Brain microvascular endothelial cell (primary cell): ENCODE data around the gene PADI2.
"Not testable (repeated sequence)": the region's sequence is repeated elsewhere in the genome, so short reads cannot be mapped to it uniquely, and the experiment has no call there.

Source experiments
- DNase-seq: peaks from one replicate; pipeline ENCODE4 v3.0.0-alpha.2; 2020
- H3K27ac ChIP-seq: fragments of 250-450 bp; sonication (Bioruptor Pico); 2 replicates; pipeline ENCODE4 v1.5.1; 2020; ENCODE audit warnings: mild to moderate bottlenecking, moderate library complexity
- H3K27me3 ChIP-seq: fragments of 250-450 bp; sonication (Bioruptor Pico); replicated peaks from 2 replicates; pipeline ENCODE4 v1.5.1; 2020; ENCODE audit warnings: mild to moderate bottlenecking
- H3K36me3 ChIP-seq: fragments of 250-450 bp; sonication (Bioruptor Pico); replicated peaks from 2 replicates; pipeline ENCODE4 v1.5.1; 2020; ENCODE audit warnings: mild to moderate bottlenecking
- H3K4me3 ChIP-seq: 2 replicates; pipeline ENCODE4 v1.5.1; 2011; ENCODE audit warnings: low read depth, mild to moderate bottlenecking, control low read depth, low read length, moderate library complexity
- in situ Hi-C: cut with HindIII; loops from 2 replicates; pipeline ENCODE4 v1.10.0; 2017; ENCODE audit warnings: low sequenced_read_pairs, low pct_ligation_motif_present
- TF ChIP-seq, protein P1 (sequence below): IDR thresholded peaks from 2 replicates; pipeline ENCODE4 v1.5.1; 2011; ENCODE audit warnings: low read depth, mild to moderate bottlenecking, moderate library complexity, low read length, control low read depth, inconsistent platforms; ENCODE audit errors: missing control alignments

PADI2 gene

GRCh38 chr1:17068789-17069188, 50.5 kb downstream of the PADI2 start:
- Histone ChIP-seq H3K36me3 (no peaks in the 10 kb centered on the region), H3K27me3 (no peaks in the 10 kb centered on the region), H3K27ac (no peak overlapping the region), H3K4me3 (no peak overlapping the region)
- no peak for DNase-seq
- in situ Hi-C loops, result no loop called here
- TF ChIP-seq, protein P1, sequence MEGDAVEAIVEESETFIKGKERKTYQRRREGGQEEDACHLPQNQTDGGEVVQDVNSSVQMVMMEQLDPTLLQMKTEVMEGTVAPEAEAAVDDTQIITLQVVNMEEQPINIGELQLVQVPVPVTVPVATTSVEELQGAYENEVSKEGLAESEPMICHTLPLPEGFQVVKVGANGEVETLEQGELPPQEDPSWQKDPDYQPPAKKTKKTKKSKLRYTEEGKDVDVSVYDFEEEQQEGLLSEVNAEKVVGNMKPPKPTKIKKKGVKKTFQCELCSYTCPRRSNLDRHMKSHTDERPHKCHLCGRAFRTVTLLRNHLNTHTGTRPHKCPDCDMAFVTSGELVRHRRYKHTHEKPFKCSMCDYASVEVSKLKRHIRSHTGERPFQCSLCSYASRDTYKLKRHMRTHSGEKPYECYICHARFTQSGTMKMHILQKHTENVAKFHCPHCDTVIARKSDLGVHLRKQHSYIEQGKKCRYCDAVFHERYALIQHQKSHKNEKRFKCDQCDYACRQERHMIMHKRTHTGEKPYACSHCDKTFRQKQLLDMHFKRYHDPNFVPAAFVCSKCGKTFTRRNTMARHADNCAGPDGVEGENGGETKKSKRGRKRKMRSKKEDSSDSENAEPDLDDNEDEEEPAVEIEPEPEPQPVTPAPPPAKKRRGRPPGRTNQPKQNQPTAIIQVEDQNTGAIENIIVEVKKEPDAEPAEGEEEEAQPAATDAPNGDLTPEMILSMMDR, result no peak

GRCh38 chr1:17067465-17068240, 51.6 kb downstream of the PADI2 start:
- Histone ChIP-seq H3K4me3 (no peak overlapping the region), H3K36me3 (no peaks in the 10 kb centered on the region), H3K27me3 (no peaks in the 10 kb centered on the region), H3K27ac (no peak overlapping the region)
- TF ChIP-seq, protein P1, result no peak
- DNase-seq, result no peak
- in situ Hi-C loops, result no loop called here

- DNase-seq, result no peak
- TF ChIP-seq, protein P1, result no peak
- H3K36me3 ChIP-seq, result no peaks in the 10 kb centered on the region
- H3K27ac ChIP-seq, result no peak overlapping the region
- no peak overlapping the region for H3K4me3 ChIP-seq
- H3K27me3 ChIP-seq, result no peaks in the 10 kb centered on the region
- in situ Hi-C loops, result no loop called here
Observed at GRCh38 chr1:17067069-17067426, 52.2 kb downstream of the PADI2 start.

DNA sequence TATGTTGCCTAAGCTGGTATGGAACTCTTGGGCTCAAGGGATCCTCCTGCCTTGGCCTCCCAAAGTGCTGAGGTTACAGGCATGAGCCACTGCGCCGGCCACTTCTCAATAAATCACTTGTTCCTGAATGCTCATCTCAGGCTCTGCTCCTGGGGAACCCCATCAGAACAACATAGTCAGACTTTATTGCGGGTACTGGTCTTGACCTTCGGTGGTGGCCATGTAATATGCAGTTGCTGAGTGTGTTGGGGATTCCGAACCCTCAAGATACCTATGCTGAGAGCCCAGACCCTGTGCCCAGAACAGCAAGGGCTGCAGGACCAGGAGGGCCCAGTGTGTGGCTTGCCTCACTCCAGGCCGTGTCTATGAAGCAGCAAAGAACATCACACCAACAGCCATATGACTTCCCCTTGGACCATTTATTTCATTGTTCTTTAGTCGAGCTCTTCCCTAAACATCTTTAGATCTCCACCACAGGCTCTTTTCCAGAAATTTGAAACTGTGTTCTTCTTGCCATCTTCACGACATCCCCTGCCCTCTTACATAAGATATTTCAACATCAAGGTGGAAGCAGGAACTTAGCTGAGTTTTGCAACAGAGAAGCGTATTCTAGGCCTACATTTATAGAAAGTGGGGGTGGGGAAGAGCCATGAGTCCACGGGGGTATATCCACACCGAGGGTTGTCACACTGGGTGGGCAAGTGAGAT, 52.7 kb downstream of the PADI2 start:
- no peaks in the 10 kb centered on the region for H3K27me3 ChIP-seq
- DNase-seq, result no peak
- in situ Hi-C loops, result no loop called here
- TF ChIP-seq, protein P1, result no peak
- H3K27ac ChIP-seq, result no peak overlapping the region
- no peak overlapping the region for H3K4me3 ChIP-seq
- H3K36me3 ChIP-seq, result no peaks in the 10 kb centered on the region

- Histone ChIP-seq H3K36me3 (no peaks in the 10 kb centered on the region), H3K27ac (no peak overlapping the region), H3K4me3 (no peak overlapping the region), H3K27me3 (no peaks in the 10 kb centered on the region)
- TF ChIP-seq, protein P1, result no peak
- in situ Hi-C loops, result no loop called here
- DNase-seq, result no peak
Observed at GRCh38 chr1:17065666-17066065, 53.6 kb downstream of the PADI2 start.

- DNase-seq, result not testable (repeated sequence)
Observed at GRCh38 chr1:17062751-17063150, 56.5 kb downstream of the PADI2 start.

More at GRCh38 chr1:17062751-17063150, 56.5 kb downstream of the PADI2 start:
- H3K4me3 ChIP-seq, in situ Hi-C loops, H3K27ac ChIP-seq, H3K27me3 ChIP-seq, H3K36me3 ChIP-seq: not testable (repeated sequence)
